HG03354 (cell line): ENCODE data around the gene SLC22A14.

Experiments
- ATAC-seq: cut with Tn5 transposase; IDR thresholded peaks from one replicate; pipeline ENCODE4 v1.9.1; 2021; ENCODE audit warnings: mild to moderate bottlenecking; ENCODE audit not compliant: unreplicated experiment, poor library complexity, severe bottlenecking

Gene SLC22A14

DNA sequence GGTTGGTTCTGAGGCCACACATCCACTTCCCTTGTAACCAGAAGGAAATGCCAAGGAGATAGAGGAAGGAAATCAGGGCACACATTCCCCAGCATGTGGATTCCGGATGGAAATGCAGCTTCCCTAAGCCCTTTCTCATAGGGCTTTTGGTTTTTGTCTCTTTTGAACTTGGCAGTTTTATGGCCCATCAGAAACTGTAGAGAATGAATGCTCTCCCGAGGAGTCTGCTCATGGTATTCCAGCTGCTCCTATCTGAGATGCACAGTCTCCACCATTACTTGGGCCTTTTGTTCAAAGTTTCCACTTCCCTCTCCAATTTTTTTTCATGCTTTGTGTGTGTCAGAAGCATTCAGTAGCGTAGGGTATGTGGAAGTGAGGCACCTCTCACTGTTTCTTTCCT is 85.7 kb downstream of the SLC22A14 start:
- ATAC-seq: no peak
